ENCODE measurements around the gene CFAP119. TPM values are rescaled to one million over a fixed set of nuclear protein-coding genes. Genes with fewer than 3 reads are reported as not detected.

Gene CFAP119
- polyA plus RNA-seq, 3 donors, result 11.8 to 14.6 (median 12.8) TPM

- no peak for DNase-seq
Observed at GRCh38 chr16:30783280-30784109, 21.6 kb upstream of the CFAP119 start.

- no peak for DNase-seq
Observed at GRCh38 chr16:30782486-30783279, 20.8 kb upstream of the CFAP119 start.

GRCh38 chr16:30780549-30780948 is 18.7 kb upstream of the CFAP119 start:
- no peak for DNase-seq

- DNase-seq, result no peak
Observed at GRCh38 chr16:30780021-30780420, 18.2 kb upstream of the CFAP119 start.

GRCh38 chr16:30779596-30779995 is 17.7 kb upstream of the CFAP119 start:
- no peak for DNase-seq

- no peak for DNase-seq
Observed at GRCh38 chr16:30778549-30779244, 16.8 kb upstream of the CFAP119 start.

GRCh38 chr16:30777591-30778297 is 15.9 kb upstream of the CFAP119 start:
- no peak for DNase-seq

- peak; percentile 88 for DNase-seq
Observed at GRCh38 chr16:30775392-30776188, 13.7 kb upstream of the CFAP119 start.

- DNase-seq, result no peak
Observed at GRCh38 chr16:30775131-30775391, 13.2 kb upstream of the CFAP119 start.

GRCh38 chr16:30774367-30775130 is 12.7 kb upstream of the CFAP119 start:
- DNase-seq, result no peak

GRCh38 chr16:30773826-30774225 is 12.0 kb upstream of the CFAP119 start:
- DNase-seq, result no peak

GRCh38 chr16:30771726-30772125 is 9.9 kb upstream of the CFAP119 start:
- DNase-seq, result no peak

GRCh38 chr16:30769379-30770089 is 7.7 kb upstream of the CFAP119 start:
- no peak for DNase-seq

GRCh38 chr16:30768583-30769181 is 6.8 kb upstream of the CFAP119 start:
- no peak for DNase-seq

GRCh38 chr16:30767767-30768465 is 6.1 kb upstream of the CFAP119 start:
- no peak for DNase-seq

GRCh38 chr16:30766933-30767284 is 5.0 kb upstream of the CFAP119 start:
- no peak for DNase-seq

- no peak for DNase-seq
Observed at GRCh38 chr16:30766206-30766932, 4.5 kb upstream of the CFAP119 start.

GRCh38 chr16:30764816-30765465 is 3.1 kb upstream of the CFAP119 start:
- DNase-seq, result no peak

Data from renal pelvis (tissue), 4 donors.